Measurements from ENCODE around the gene BCL2L11. TPM values are rescaled to one million over a fixed set of nuclear protein-coding genes. Genes with fewer than 3 reads are reported as not detected.

Gene BCL2L11
- total and polyA plus RNA-seq, 8 donors, result 2.7 to 14.9 (median 8.8) TPM

GRCh38 chr2:111142101-111142500 is 21.4 kb downstream of the BCL2L11 start:
- no peak for TF ChIP-seq CTCF (IDR thresholded peaks at IDR 0.05)
- no peak for ATAC-seq
- intact Hi-C loops (cut with DNase I), result no loop called here
- peaks cover 0 to 10% (median 8%) of the 10 kb centered on the region in 3 donors for H3K4me1 ChIP-seq
- DNase-seq, result no peak
- H3K36me3 ChIP-seq, result peaks cover 0 to 4% (median 0%) of the 10 kb centered on the region in 3 donors
- no peak overlapping the region for H3K27ac ChIP-seq
- H3K27me3 ChIP-seq, result no peaks in the 10 kb centered on the region
- no peaks in the 10 kb centered on the region for H3K9me3 ChIP-seq
- 96 to 97% methylated on average over 1 of the region's 1 CpG for WGBS, 2 donors
- no peak overlapping the region for H3K4me3 ChIP-seq
- FAIRE-seq, result no peak

- intact Hi-C loops (cut with DNase I), result no loop called here
- Histone ChIP-seq H3K36me3 (peaks cover 0 to 4% (median 0%) of the 10 kb centered on the region in 3 donors), H3K27me3 (no peaks in the 10 kb centered on the region), H3K27ac (no peak overlapping the region), H3K9me3 (no peaks in the 10 kb centered on the region), H3K4me3 (no peak overlapping the region), H3K4me1 (peaks cover 0 to 10% (median 8%) of the 10 kb centered on the region in 3 donors)
- WGBS, 2 donors, result 83 to 86% methylated on average over 10 of the region's 10 CpGs
- ATAC-seq (no peak), FAIRE-seq (no peak), DNase-seq (no peak)
- TF ChIP-seq CTCF (IDR thresholded peaks at IDR 0.05), result no peak
Observed at GRCh38 chr2:111143107-111143842, 22.6 kb downstream of the BCL2L11 start.

GRCh38 chr2:111143843-111144198 is 23.1 kb downstream of the BCL2L11 start:
- ATAC-seq (no peak), FAIRE-seq (no peak), DNase-seq (no peak)
- no peaks in the 10 kb centered on the region for H3K27me3 ChIP-seq
- 85 to 88% methylated on average over 1 of the region's 1 CpG for WGBS, 2 donors
- peaks cover 0 to 4% (median 0%) of the 10 kb centered on the region in 3 donors for H3K36me3 ChIP-seq
- no peak for TF ChIP-seq CTCF (IDR thresholded peaks at IDR 0.05)
- H3K27ac ChIP-seq, result no peak overlapping the region
- no peak overlapping the region for H3K4me3 ChIP-seq
- no peaks in the 10 kb centered on the region for H3K9me3 ChIP-seq
- peaks cover 0 to 10% (median 8%) of the 10 kb centered on the region in 3 donors for H3K4me1 ChIP-seq
- intact Hi-C loops (cut with DNase I), result no loop called here

- peaks cover 0 to under 1% (median 0%) of the 10 kb centered on the region in 3 donors for H3K4me1 ChIP-seq
- H3K27ac ChIP-seq, result no peak overlapping the region
- WGBS, 2 donors, result 73 to 76% methylated on average over 7 of the region's 7 CpGs
- no peak for FAIRE-seq
- no peaks in the 10 kb centered on the region for H3K27me3 ChIP-seq
- DNase-seq, result no peak
- no peaks in the 10 kb centered on the region for H3K9me3 ChIP-seq
- ATAC-seq, result no peak
- H3K36me3 ChIP-seq, result peaks cover 0 to 4% (median 0%) of the 10 kb centered on the region in 3 donors
- TF ChIP-seq CTCF (IDR thresholded peaks at IDR 0.05), result no peak
- intact Hi-C loops (cut with DNase I), result no loop called here
- no peak overlapping the region for H3K4me3 ChIP-seq
Observed at GRCh38 chr2:111145103-111145760, 24.5 kb downstream of the BCL2L11 start.

- Histone ChIP-seq H3K27ac (no peak overlapping the region), H3K4me1 (no peaks in the 10 kb centered on the region), H3K9me3 (no peaks in the 10 kb centered on the region), H3K4me3 (no peak overlapping the region), H3K36me3 (peaks cover 0 to 4% (median 0%) of the 10 kb centered on the region in 3 donors), H3K27me3 (no peaks in the 10 kb centered on the region)
- 67 to 72% methylated on average over 2 of the region's 2 CpGs for WGBS, 2 donors
- intact Hi-C loops (cut with DNase I), result no loop called here
- FAIRE-seq (no peak), ATAC-seq (no peak), DNase-seq (no peak)
- no peak for TF ChIP-seq CTCF (IDR thresholded peaks at IDR 0.05)
Observed at GRCh38 chr2:111145951-111146350, 25.2 kb downstream of the BCL2L11 start.

Data from pancreas (tissue), 10 donors.